Duodenal mucosa (tissue), 2 donors: Measurements from ENCODE around the gene FBLN5.
A peak's percentile ranks its signal among the peaks of the same experiment; 100 is the strongest.
"Not testable (repeated sequence)": the region's sequence is repeated elsewhere in the genome, so short reads cannot be mapped to it uniquely, and the experiment has no call there.

Experiments
- H3K27ac ChIP-seq: one replicate; pipeline ENCODE4 v1.7.0; 2013; ENCODE audit warnings: low read depth, low read length
- H3K27me3 ChIP-seq, 2 donors: one replicate each; pipeline ENCODE4 v1.7.0; 2013; ENCODE audit warnings: low read length in 2 of 2, control low read depth in 1 of 2; ENCODE audit not compliant: insufficient read depth in 2 of 2, control insufficient read depth in 1 of 2
- H3K36me3 ChIP-seq, 2 donors: one replicate each; pipeline ENCODE4 v1.7.0; 2013; ENCODE audit warnings: low read length in 2 of 2, control low read depth in 1 of 2; ENCODE audit not compliant: insufficient read depth in 2 of 2, control insufficient read depth in 1 of 2
- H3K4me1 ChIP-seq, 2 donors: one replicate each; pipeline ENCODE4 v1.7.0; 2013; ENCODE audit warnings: low read length in 2 of 2, control low read depth in 1 of 2; ENCODE audit not compliant: insufficient read depth in 2 of 2, control insufficient read depth in 1 of 2
- H3K4me3 ChIP-seq, 2 donors: one replicate each; pipeline ENCODE4 v1.7.0; 2013; ENCODE audit warnings: low read length in 2 of 2, low read depth in 1 of 2
- H3K9ac ChIP-seq, 2 donors: one replicate each; pipeline ENCODE4 v1.7.0; 2013; ENCODE audit warnings: low read length in 2 of 2, low read depth in 1 of 2
- H3K9me3 ChIP-seq, 2 donors: one replicate each; pipeline ENCODE4 v1.7.0; 2013; ENCODE audit warnings: low read length in 2 of 2, control low read depth in 1 of 2; ENCODE audit not compliant: control insufficient read depth in 1 of 2

Gene FBLN5

DNA sequence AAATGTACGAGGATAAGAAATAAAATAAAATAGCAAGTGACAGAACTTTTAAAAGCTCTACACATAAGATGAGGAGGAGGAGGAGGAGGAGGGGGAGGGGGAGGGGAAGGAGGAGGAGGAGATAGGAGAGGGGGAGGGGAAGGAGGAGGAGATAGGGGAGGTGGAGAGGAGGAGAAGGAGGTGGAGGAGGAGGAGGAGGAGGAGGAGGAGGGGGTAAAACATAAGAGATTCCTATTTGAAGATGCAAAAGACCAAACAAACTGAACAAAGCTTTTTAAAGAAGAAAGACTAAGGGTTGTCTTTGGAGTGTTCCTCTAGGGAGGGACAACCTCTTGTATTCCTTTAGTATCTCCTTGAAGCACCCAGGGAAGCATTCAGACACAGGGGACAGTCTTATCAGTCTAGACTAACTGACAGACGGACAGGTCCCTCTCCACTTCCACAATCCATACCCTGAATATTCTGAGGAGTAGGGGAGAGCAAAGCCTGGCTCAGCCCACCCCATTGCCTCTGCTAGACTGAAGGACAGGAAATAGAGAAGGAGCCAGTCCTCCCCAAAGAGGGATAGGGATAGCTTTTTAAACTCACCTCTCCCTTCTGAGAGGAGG lies 93.1 kb downstream of the FBLN5 start:
- no peak overlapping the region for H3K9ac ChIP-seq
- no peaks in the 10 kb centered on the region for H3K27me3 ChIP-seq
- no peak overlapping the region for H3K4me3 ChIP-seq
- no peaks in the 10 kb centered on the region for H3K36me3 ChIP-seq
- no peak overlapping the region for H3K27ac ChIP-seq
- peaks cover 6 to 10% of the 10 kb centered on the region in 2 donors for H3K4me1 ChIP-seq
- H3K9me3 ChIP-seq: no peaks in the 10 kb centered on the region

DNA sequence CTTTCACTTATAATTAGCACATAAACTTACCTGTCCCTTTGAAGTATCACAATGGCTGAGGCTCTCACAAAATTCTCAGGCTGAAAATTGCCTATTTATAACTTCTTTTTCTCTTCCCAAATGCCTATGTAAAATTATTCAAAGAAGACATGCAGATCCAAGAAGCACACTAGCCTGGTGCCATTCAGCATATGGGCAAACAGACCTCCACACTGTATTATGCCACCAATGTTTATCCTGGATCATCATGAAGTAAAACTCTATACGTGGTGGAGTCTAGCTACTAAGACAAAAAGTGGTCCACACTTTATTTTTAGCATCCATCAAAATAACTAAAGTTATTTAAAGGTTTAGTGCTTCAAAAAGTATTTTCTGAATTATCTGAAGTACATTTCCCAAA lies 95.9 kb downstream of the FBLN5 start:
- Histone ChIP-seq H3K27ac (no peak overlapping the region), H3K9ac (no peak overlapping the region), H3K4me3 (no peak overlapping the region), H3K9me3 (no peaks in the 10 kb centered on the region), H3K36me3 (no peaks in the 10 kb centered on the region), H3K27me3 (no peaks in the 10 kb centered on the region), H3K4me1 (peaks cover 0 to 6% of the 10 kb centered on the region in 2 donors)

DNA sequence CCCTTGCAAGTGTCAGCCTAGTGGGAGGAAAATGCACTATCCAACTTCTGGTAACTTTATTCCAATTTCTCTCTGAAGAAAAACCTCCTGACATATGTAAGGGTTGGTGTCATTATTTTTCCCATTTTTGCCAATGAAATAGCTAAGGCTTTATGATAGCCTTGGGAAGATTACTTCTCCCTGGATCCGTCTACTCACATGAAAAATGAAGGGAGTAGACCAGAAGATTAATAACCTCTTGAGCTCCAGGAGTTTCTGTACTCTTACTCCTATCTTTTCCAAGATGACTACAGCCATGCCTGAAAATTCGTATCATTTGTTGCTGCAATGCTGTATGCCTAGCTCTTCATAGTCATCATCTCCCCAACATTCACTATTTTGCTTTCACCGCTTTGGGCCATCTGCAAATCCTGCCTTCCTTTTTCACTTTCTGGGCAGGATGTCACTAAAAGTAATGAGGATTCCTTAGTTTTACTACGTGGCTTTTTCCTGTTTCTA lies 98.9 kb downstream of the FBLN5 start:
- no peaks in the 10 kb centered on the region for H3K4me1 ChIP-seq
- no peaks in the 10 kb centered on the region for H3K27me3 ChIP-seq
- no peaks in the 10 kb centered on the region for H3K36me3 ChIP-seq
- no peak overlapping the region for H3K4me3 ChIP-seq
- H3K9me3 ChIP-seq: no peaks in the 10 kb centered on the region
- no peak overlapping the region for H3K9ac ChIP-seq
- no peak overlapping the region for H3K27ac ChIP-seq

DNA sequence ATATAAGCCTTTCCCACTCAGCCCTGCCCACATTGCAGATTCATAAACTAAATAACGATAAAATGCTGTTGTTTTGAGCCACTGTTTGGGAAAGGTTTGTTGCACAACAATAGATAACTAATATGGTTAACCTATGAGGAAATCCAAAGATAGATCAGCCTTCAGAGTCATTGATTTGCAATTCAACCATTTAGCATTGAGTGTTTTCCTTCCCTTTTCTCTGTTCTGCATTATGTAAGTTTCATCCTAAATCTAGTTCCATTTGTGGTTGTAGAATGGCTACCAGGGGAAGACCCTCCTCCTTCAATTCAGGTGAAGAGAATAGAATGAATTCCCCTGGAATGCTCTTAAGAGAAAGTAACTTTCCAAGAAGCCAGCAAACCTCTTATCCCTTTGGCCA lies 99.8 kb downstream of the FBLN5 start:
- Histone ChIP-seq H3K4me1 (no peaks in the 10 kb centered on the region), H3K27ac (no peak overlapping the region), H3K9me3 (no peaks in the 10 kb centered on the region), H3K27me3 (no peaks in the 10 kb centered on the region), H3K9ac (no peak overlapping the region), H3K4me3 (no peak overlapping the region), H3K36me3 (no peaks in the 10 kb centered on the region)

DNA sequence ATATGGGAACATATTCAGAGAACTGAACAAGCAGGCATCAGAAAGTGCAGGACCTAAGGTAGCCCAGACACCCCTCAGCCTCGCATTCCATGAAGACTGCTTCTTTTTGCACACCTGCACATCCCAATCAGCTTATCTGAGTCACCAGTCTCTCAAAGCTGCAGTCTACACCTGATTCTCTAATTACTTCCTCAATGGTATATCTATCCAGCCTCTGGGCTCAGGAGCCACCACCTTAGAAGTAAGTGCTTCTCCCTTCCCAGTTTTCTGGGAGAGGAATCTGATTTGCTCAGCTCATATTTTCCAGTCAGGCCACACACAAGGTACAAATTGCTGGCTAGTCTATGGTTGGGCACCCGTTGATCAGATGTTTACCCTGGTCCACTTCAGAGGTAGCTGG lies 101.8 kb downstream of the FBLN5 start:
- H3K27me3 ChIP-seq: no peaks in the 10 kb centered on the region
- H3K27ac ChIP-seq: no peak overlapping the region
- H3K4me3 ChIP-seq: no peak overlapping the region
- no peaks in the 10 kb centered on the region for H3K4me1 ChIP-seq
- no peaks in the 10 kb centered on the region for H3K9me3 ChIP-seq
- H3K9ac ChIP-seq: no peak overlapping the region
- H3K36me3 ChIP-seq: no peaks in the 10 kb centered on the region

DNA sequence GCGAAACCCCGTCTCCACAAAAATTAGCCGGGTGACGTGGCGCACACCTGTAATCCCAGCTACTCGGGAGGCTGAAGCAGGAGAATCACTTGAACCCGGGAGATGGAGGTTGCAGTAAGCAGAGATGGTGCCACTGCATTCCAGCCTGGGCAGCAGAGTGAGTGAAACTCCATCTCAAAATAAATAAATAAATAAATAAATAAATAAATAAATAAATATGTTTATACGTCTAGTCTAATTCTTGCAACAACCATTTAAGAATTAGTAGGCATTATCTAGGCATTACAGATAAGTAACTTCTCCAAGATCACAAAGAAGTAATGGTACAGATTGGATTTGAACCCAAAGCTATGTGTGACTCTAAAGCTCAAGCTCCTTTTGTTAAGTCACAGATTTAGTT lies 102.4 kb downstream of the FBLN5 start:
- not testable (repeated sequence) for H3K27ac ChIP-seq, H3K36me3 ChIP-seq, H3K27me3 ChIP-seq, H3K4me3 ChIP-seq, H3K9ac ChIP-seq, H3K4me1 ChIP-seq, H3K9me3 ChIP-seq

DNA sequence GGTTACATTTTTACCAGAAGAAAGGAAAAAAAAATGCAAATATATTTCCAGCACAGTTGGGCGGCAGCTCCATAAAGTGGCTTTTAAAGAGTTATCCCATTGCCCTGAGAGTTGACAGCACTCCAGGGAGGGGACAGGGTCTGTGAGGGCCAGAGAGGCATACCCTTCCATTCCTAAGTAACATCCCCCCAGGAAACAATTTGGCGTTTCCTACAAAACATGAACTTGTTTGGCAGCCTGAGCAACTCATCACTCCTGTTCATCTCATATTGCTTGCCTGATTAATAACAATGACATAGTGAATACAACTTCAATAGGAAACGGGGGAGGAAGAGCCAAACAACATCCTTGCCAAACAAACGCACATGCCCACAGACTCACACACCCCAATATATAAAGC lies 103.5 kb downstream of the FBLN5 start:
- Histone ChIP-seq H3K9ac (no peak overlapping the region), H3K27me3 (no peaks in the 10 kb centered on the region)

DNA sequence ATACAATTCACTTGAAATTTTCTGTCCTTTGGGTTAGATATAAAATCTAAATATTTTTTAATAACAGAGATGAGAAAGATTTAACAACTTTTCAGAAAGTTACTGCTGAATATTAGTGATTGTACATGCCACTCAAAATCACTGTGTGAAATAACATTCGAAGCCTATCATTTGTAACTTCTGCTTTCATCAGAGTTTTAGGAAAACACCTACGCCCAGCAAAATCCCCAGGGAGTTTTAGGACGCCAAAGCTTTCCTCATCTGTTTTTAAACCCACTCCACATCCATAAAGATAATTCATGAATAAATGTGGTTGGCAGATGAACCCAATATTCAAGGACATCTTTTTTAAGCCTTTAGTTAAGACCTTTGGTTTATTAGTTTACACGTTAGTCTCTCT lies 104.1 kb downstream of the FBLN5 start:
- no peak overlapping the region for H3K27ac ChIP-seq
- H3K9me3 ChIP-seq: no peaks in the 10 kb centered on the region
- no peaks in the 10 kb centered on the region for H3K4me1 ChIP-seq
- H3K27me3 ChIP-seq: no peaks in the 10 kb centered on the region
- no peak overlapping the region for H3K9ac ChIP-seq
- H3K36me3 ChIP-seq: no peaks in the 10 kb centered on the region
- H3K4me3 ChIP-seq: no peak overlapping the region

More for the DNA sequence above, 103.5 kb downstream of the FBLN5 start:
- Histone ChIP-seq H3K36me3 (no peaks in the 10 kb centered on the region), H3K4me3 (no peak overlapping the region), H3K27ac (no peak overlapping the region), H3K4me1 (no peaks in the 10 kb centered on the region), H3K9me3 (no peaks in the 10 kb centered on the region)

DNA sequence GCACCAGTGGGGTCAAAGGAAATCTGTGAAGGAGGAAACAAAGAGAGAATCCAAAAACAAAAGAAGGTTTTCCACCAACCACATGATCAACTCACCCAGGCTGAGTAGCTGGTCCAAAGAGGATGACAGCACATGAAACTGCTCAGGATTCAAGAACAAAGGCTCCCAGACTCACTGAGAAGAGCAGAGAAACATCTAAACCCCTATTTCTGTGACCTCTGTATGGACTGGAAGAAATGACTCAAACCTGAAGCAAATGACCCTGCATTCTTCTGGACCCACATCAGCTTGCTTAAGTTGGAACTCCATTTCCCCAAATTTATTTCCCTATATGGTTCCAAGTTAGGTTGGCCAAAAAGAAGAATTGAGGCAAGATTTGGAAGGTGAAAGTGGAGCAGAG lies 106.4 kb downstream of the FBLN5 start:
- H3K27ac ChIP-seq: no peak overlapping the region
- no peaks in the 10 kb centered on the region for H3K9me3 ChIP-seq
- no peaks in the 10 kb centered on the region for H3K36me3 ChIP-seq
- no peak overlapping the region for H3K4me3 ChIP-seq
- no peaks in the 10 kb centered on the region for H3K27me3 ChIP-seq
- H3K4me1 ChIP-seq: peaks cover 12 to 14% of the 10 kb centered on the region in 2 donors
- H3K9ac ChIP-seq: no peak overlapping the region

DNA sequence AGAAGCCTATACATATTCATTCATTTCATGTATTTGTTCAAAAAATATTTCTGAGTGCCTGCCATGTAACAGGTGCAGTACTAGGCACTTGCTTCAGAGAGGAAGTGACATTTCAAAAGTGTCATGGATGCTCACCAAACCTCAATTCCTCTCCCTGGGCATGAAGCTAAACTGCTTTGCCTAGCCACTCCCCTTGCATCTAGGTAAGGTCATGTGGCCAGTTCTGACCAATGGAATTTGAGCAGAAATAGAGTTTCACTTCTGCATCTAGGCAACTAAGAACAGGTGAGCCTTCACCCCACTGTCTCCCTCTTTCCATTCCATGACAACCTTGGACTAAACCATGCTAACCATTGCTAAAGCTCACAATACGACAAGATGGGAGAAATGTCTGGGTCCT lies 107.7 kb downstream of the FBLN5 start:
- Histone ChIP-seq H3K27ac (no peak overlapping the region), H3K4me1 (peaks cover 12 to 14% of the 10 kb centered on the region in 2 donors), H3K36me3 (no peaks in the 10 kb centered on the region), H3K4me3 (no peak overlapping the region), H3K9me3 (no peaks in the 10 kb centered on the region), H3K27me3 (no peaks in the 10 kb centered on the region), H3K9ac (no peak overlapping the region)

DNA sequence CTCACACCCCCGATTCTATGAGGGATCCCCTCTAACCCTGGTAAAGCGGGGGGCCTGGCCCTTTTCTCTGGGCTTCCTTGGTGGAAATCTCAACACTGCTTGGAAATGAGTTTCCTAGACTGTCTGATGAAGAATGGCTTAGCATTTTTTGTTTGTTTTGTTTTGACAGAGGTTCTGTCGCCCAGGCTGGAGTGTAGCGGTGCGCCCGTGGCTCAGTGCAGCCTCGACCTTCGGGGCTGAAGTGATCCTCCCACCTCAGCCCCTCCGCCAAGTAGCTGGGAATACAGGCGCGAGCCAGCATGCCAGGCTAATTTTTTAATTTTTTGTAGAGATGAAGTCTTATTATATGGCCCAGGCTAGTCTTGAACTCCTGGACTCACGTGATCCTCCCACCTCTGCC lies 110.4 kb downstream of the FBLN5 start:
- Histone ChIP-seq H3K4me3 (peak overlapping the region; percentile 71 to 82), H3K27me3 (no peaks in the 10 kb centered on the region), H3K9ac (peak overlapping the region; percentile 79 to 86)

More for the DNA sequence above, 110.4 kb downstream of the FBLN5 start:
- Histone ChIP-seq H3K36me3 (no peaks in the 10 kb centered on the region), H3K9me3 (no peaks in the 10 kb centered on the region), H3K4me1 (peaks cover 12 to 14% of the 10 kb centered on the region in 2 donors), H3K27ac (no peak overlapping the region)
